HEK293T (cell line): Measurements from ENCODE around the gene BEAN1.

ENCODE experiments used
- BHLHE40 ChIP-seq: fragments of 450-650 bp; IDR thresholded peaks from 2 replicates; pipeline ENCODE4 v1.6.1; 2016; ENCODE audit warnings: mild to moderate bottlenecking, moderate library complexity, borderline replicate concordance
- FOXK2 ChIP-seq: fragments of 450-650 bp; IDR thresholded peaks from 2 replicates; pipeline ENCODE4 v1.6.1; 2016; ENCODE audit warnings: mild to moderate bottlenecking
- NFRKB ChIP-seq: fragments of 450-650 bp; IDR thresholded peaks from 2 replicates; pipeline ENCODE4 v1.6.1; 2016; ENCODE audit warnings: mild to moderate bottlenecking, moderate library complexity
- PKNOX1 ChIP-seq: fragments of 450-650 bp; IDR thresholded peaks from 2 replicates; pipeline ENCODE4 v1.6.1; 2016
- TARDBP ChIP-seq: fragments of 450-650 bp; IDR thresholded peaks from 2 replicates; pipeline ENCODE4 v1.6.1; 2016

GRCh38 chr16:66520406-66521170, 93.5 kb downstream of the BEAN1 start:
- TF ChIP-seq BHLHE40 (no peak), NFRKB (no peak), TARDBP (no peak), PKNOX1 (no peak), FOXK2 (no peak)
